HepG2 (cell line): ENCODE results near the gene FNDC4. TPM values are rescaled to one million over a fixed set of nuclear protein-coding genes. Genes with fewer than 3 reads are reported as not detected.

Source experiments
- ATAC-seq: fragments of 200-7000 bp; cut with Tn5 transposase; 3 replicates; pipeline ENCODE4 v1.9.1; 2020; ENCODE audit warnings: mild to moderate bottlenecking, moderate library complexity
- Bru-seq: library from RNA; stranded (reverse); fragments of 400-500 nt; gene quantifications from one replicate; lab custom pipeline; 2021; lab: Mats Ljungman, UMichigan
- BruChase-seq, 2 experiments: library from RNA; stranded (reverse); fragments of 400-500 nt; gene quantifications; one replicate each; lab custom pipeline; 2021; lab: Mats Ljungman, UMichigan
- BruUV-seq: library from RNA; stranded (reverse); fragments of 400-500 nt; replicated peaks from 2 replicates; lab custom pipeline; 2021; lab: Mats Ljungman, UMichigan
- CTCF ChIA-PET: fragments of 300-600 bp; formaldehyde crosslinking; extraction: SDS; loops from one replicate; lab custom pipeline; 2021; ENCODE audit warnings: low total read pairs, inconsistent platforms, low intra/inter-chr PET ratio; lab: Yijun Ruan, JAX
- POLR2A ChIA-PET: fragments of 350-600 bp; sonication (Branson Sonifier 250); formaldehyde crosslinking; loops from one replicate; lab custom pipeline; 2020; ENCODE audit warnings: antibody characterized with exemption, inconsistent platforms; lab: Yijun Ruan, JAX
- DNase-seq: peaks from one replicate; pipeline ENCODE4 v3.0.0-alpha.2; 2015; ENCODE audit warnings: low spot score
- FAIRE-seq: peaks from 3 replicates; lab custom pipeline; 2011; peaks lifted over from hg19 to GRCh38; lab: Jason Lieb, UNC
- H2AFZ ChIP-seq: one replicate; pipeline ENCODE4 v1.6.1; 2011; ENCODE audit warnings: low read length, inconsistent platforms
- H3K27ac ChIP-seq: fragments of 300-600 bp; 3 replicates; pipeline ENCODE4 v1.8.0; 2011; ENCODE audit warnings: mixed run types, mild to moderate bottlenecking, mixed read lengths, low read length, inconsistent platforms; ENCODE audit not compliant: insufficient read depth; ENCODE audit errors: extremely low read length
- H3K27me3 ChIP-seq, 2 experiments: fragments of 200-600 bp in 1 of 2; 2 replicates in 1 of 2; 3 replicates in 1 of 2; pipeline versions ENCODE4 v1.6.0 to v1.8.0; 2011; ENCODE audit warnings: low read length in 2 of 2, mild to moderate bottlenecking in 2 of 2, moderate library complexity in 2 of 2, inconsistent platforms in 1 of 2; ENCODE audit not compliant: insufficient read depth in 2 of 2, control insufficient read depth in 1 of 2
- H3K36me3 ChIP-seq, 2 experiments: fragments of 200-600 bp in 1 of 2; replicated peaks in 1 of 2; 2 replicates in 1 of 2; 3 replicates in 1 of 2; pipeline versions ENCODE4 v1.5.1 to v1.8.0; 2011; ENCODE audit warnings: low read length in 2 of 2, inconsistent platforms in 1 of 2; ENCODE audit not compliant: insufficient read depth in 2 of 2, control insufficient read depth in 1 of 2
- H3K4me1 ChIP-seq: 2 replicates; pipeline ENCODE4 v1.5.1; 2012; ENCODE audit warnings: low read length, inconsistent platforms; ENCODE audit not compliant: insufficient read depth
- H3K4me2 ChIP-seq: 2 replicates; pipeline ENCODE4 v1.6.0; 2011; ENCODE audit warnings: low read depth, low read length, inconsistent platforms
- H3K4me3 ChIP-seq, 3 experiments: fragments of 200-600 bp in 1 of 3; sonication (generic), shearing (Covaris generic) in 1 of 3; replicated peaks in 1 of 3; 2 replicates each; pipeline ENCODE4 v1.5.1; 2011 to 2016; ENCODE audit warnings: low read length in 3 of 3, inconsistent platforms in 2 of 3, low read depth in 2 of 3, mild to moderate bottlenecking in 2 of 3, control low read depth in 1 of 3, mixed read lengths in 1 of 3; ENCODE audit not compliant: insufficient read depth in 1 of 3
- H3K79me2 ChIP-seq: one replicate; pipeline ENCODE4 v1.6.1; 2011; ENCODE audit warnings: low read length, inconsistent platforms; ENCODE audit not compliant: insufficient read depth
- H3K9ac ChIP-seq: 2 replicates; pipeline ENCODE4 v1.6.0; 2011; ENCODE audit warnings: mild to moderate bottlenecking, low read depth, low read length, inconsistent platforms; ENCODE audit not compliant: insufficient read depth
- H3K9me3 ChIP-seq: 2 replicates; pipeline ENCODE4 v1.5.1; 2012; ENCODE audit warnings: mild to moderate bottlenecking, low read length
- H4K20me1 ChIP-seq: 2 replicates; pipeline ENCODE4 v1.6.0; 2011; ENCODE audit warnings: inconsistent platforms, mild to moderate bottlenecking, low read length, moderate library complexity; ENCODE audit not compliant: insufficient read depth
- ZNF205 ChIP-seq: IDR thresholded peaks from 2 replicates; pipeline ENCODE4 v1.6.1; 2018; ENCODE audit warnings: missing biosample characterization, missing genetic modification reagents
- ZNF468 ChIP-seq: sonication (generic); formaldehyde crosslinking; IDR thresholded peaks from 2 replicates; pipeline ENCODE4 v1.8.0; 2022; ENCODE audit warnings: mild to moderate bottlenecking, moderate library complexity, missing genetic modification reagents
- WGBS: methylation state at CpG from one replicate; pipeline ENCODE4 v1.1.6; 2017; ENCODE audit warnings: low lambda C conversion rate; 5-methylcytosine and 5-hydroxymethylcytosine counted together
- in situ Hi-C: cut with HindIII; loops from 2 replicates; pipeline ENCODE4 v1.10.0; 2017; ENCODE audit warnings: low pct_unique_long_range_greater_than_20kb; ENCODE audit not compliant: extremely low pct_ligation_motif_present
- intact Hi-C: fragments of 100-400 bp; cut with micrococcal nuclease; formaldehyde crosslinking; loops from one replicate; pipeline ENCODE4 v1.10.0; 2022; ENCODE audit not compliant: unreplicated experiment
- long read RNA-seq, 2 experiments: library from RNA in 1 of 2; library from polyadenylated mRNA in 1 of 2; stranded (forward) in 1 of 2; unstranded in 1 of 2; transcript quantifications; one replicate each; pipeline ENCODE4 v2.0.0, GENCODE V29; 2019 to 2022
- polyA minus RNA-seq, 3 experiments: library from RNA; depleted of rRNA, polyadenylated mRNA; stranded (reverse); fragments of >200 nt; gene quantifications; 2 replicates each; pipeline ENCODE4 v1.2.3, GENCODE V29; 2011; ENCODE audit warnings: low replicate concordance in 1 of 3
- polyA plus RNA-seq, 8 experiments: library from polyadenylated mRNA; depleted of rRNA in 3 of 8; stranded (reverse) in 7 of 8; unstranded in 1 of 8; fragments of >200 nt; fragmentation: Illumina TruSeq in 4 of 8; extraction: Trizol in 4 of 8; gene quantifications; 2 replicates each; pipeline versions ENCODE4 v1.2.1 to v1.2.3, GENCODE V29; 2011 to 2016; ENCODE audit warnings: low read depth in 4 of 8, missing spikeins in 1 of 8, mixed read lengths in 1 of 8; ENCODE audit not compliant: insufficient read depth in 1 of 8
- total RNA-seq, 5 experiments: library from RNA; depleted of rRNA; stranded (reverse); fragments of >200 nt; fragmentation: Illumina TruSeq; extraction: Trizol; gene quantifications; 2 replicates each; pipeline ENCODE4 v1.2.3, GENCODE V29; 2016; ENCODE audit warnings: low read depth in 1 of 5
- TF ChIP-seq, protein P1 (sequence below): sonication (generic); formaldehyde crosslinking; IDR thresholded peaks from 2 replicates; pipeline ENCODE4 v1.4.0; 2020; ENCODE audit warnings: mild to moderate bottlenecking, missing genetic modification reagents
- TF ChIP-seq, protein P2 (sequence below): sonication (generic); formaldehyde crosslinking; IDR thresholded peaks from 2 replicates; pipeline ENCODE4 v1.4.0; 2020; ENCODE audit warnings: missing genetic modification reagents
- TF ChIP-seq, protein P3 (sequence below): sonication (generic); formaldehyde crosslinking; IDR thresholded peaks from 2 replicates; pipeline ENCODE4 v1.5.0; 2020; ENCODE audit warnings: missing genetic modification reagents, mild to moderate bottlenecking, borderline replicate concordance

The FNDC4 gene, protein sequence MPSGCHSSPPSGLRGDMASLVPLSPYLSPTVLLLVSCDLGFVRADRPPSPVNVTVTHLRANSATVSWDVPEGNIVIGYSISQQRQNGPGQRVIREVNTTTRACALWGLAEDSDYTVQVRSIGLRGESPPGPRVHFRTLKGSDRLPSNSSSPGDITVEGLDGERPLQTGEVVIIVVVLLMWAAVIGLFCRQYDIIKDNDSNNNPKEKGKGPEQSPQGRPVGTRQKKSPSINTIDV
- total RNA-seq (2016; rRNA removed; fragmentation: Illumina TruSeq; extraction: Trizol) (7.4 and 9.0 TPM in 2 replicates), polyA plus RNA-seq (2011; rRNA removed) (17.4 and 26.3 TPM in 2 replicates), polyA minus RNA-seq (2011; rRNA and poly(A)+ RNA removed; ENCODE audit: low replicate concordance) (27.7 TPM in 1 of 2 replicates, not detected in the other), Bru-seq, nascent RNA (percentile 54 among the genes with signal in this experiment), BruChase-seq, experiment 1, labeled RNA remaining after a 6-hour chase (percentile 61 among the genes with signal in this experiment), BruChase-seq, experiment 2, labeled RNA remaining after a 2-hour chase (percentile 52 among the genes with signal in this experiment)
- total RNA-seq (2016; cell fraction: cytosol; rRNA removed; fragmentation: Illumina TruSeq; extraction: Trizol; ENCODE audit: low read depth): 18.3 and 18.6 TPM in 2 replicates
- total RNA-seq (2016; cell fraction: insoluble cytoplasmic fraction; rRNA removed; fragmentation: Illumina TruSeq; extraction: Trizol): 6.4 and 9.4 TPM in 2 replicates
- total RNA-seq (2016; cell fraction: membrane; rRNA removed; fragmentation: Illumina TruSeq; extraction: Trizol): 24.1 and 26.9 TPM in 2 replicates
- 4.9 and 6.0 TPM in 2 replicates for total RNA-seq (2016; cell fraction: nucleus; rRNA removed; fragmentation: Illumina TruSeq; extraction: Trizol)
- 18.5 and 21.7 TPM in 2 replicates for polyA plus RNA-seq (2011; cell fraction: cytosol; rRNA removed)
- polyA plus RNA-seq (2011; cell fraction: nucleus; rRNA removed): 25.5 and 37.4 TPM in 2 replicates
- polyA plus RNA-seq (2012): 11.2 and 21.4 TPM in 2 replicates
- polyA plus RNA-seq (2016; cell fraction: cytosol; fragmentation: Illumina TruSeq; extraction: Trizol; ENCODE audit: low read depth): 25.4 and 28.1 TPM in 2 replicates
- polyA plus RNA-seq (2016; cell fraction: insoluble cytoplasmic fraction; fragmentation: Illumina TruSeq; extraction: Trizol; ENCODE audit: low read depth): 8.3 and 8.5 TPM in 2 replicates
- 27.4 and 30.5 TPM in 2 replicates for polyA plus RNA-seq (2016; cell fraction: membrane; fragmentation: Illumina TruSeq; extraction: Trizol; ENCODE audit: low read depth)
- 11.5 and 13.8 TPM in 2 replicates for polyA plus RNA-seq (2016; cell fraction: nucleus; fragmentation: Illumina TruSeq; extraction: Trizol; ENCODE audit: insufficient read depth, low read depth)
- polyA minus RNA-seq (2011; cell fraction: cytosol; rRNA and poly(A)+ RNA removed): 6.4 and 7.1 TPM in 2 replicates
- polyA minus RNA-seq (2011; cell fraction: nucleus; rRNA and poly(A)+ RNA removed): 4.5 and 10.4 TPM in 2 replicates
- long read RNA-seq, experiment 1, transcript FNDC4-201 (7 exons, 1,657 nt): major isoform, 7 of 16 reads
- long read RNA-seq, experiment 1, partial matches to known transcripts: 5 of 16 reads
- long read RNA-seq, experiment 1, other reads (novel, unspliced or antisense): 4 of 16 reads
- long read RNA-seq, experiment 2, transcript FNDC4-201 (7 exons, 1,657 nt): major isoform, 49 of 93 reads
- long read RNA-seq, experiment 2, partial matches to known transcripts: 17 of 93 reads
- long read RNA-seq, experiment 2, other reads (novel, unspliced or antisense): 27 of 93 reads

DNA sequence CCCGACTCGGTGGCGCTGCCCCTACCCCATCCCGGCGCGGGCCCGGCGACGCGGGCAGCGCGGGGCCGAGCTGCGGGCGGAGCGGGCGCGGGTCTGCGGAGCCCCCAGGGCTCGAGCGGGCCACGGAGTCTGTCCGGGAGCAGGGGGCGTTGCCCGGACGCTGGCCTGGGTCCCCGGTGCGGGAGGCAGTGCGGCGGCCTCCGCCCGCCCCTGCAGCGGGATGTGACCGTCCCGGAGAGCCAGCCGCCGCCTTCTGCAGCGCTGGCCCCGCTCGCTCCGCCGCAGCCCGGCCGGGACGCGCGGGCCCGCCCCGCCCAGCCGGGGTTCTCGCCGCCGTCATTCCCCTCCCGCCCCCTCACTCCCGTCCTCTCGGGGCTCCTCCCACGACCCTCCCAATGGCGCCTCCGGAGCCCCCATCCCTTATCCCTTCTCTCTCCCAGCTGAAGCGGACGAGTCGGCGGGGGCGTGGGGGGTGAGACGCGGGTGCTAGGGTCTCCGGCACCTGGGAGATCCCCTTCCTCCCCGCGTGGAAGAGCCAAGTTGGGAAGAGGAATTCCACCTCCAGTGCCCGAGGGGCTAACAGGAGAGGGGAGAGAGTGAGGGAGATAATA lies at the start of gene FNDC4:
FNDC4 (minus strand) TSS at position 257 of the 611 bp plus-strand sequence. CDS start 521 bp downstream, outside the sequence.
- in situ Hi-C loops: no loop called here
- no peak for FAIRE-seq
- TF ChIP-seq, protein P1, sequence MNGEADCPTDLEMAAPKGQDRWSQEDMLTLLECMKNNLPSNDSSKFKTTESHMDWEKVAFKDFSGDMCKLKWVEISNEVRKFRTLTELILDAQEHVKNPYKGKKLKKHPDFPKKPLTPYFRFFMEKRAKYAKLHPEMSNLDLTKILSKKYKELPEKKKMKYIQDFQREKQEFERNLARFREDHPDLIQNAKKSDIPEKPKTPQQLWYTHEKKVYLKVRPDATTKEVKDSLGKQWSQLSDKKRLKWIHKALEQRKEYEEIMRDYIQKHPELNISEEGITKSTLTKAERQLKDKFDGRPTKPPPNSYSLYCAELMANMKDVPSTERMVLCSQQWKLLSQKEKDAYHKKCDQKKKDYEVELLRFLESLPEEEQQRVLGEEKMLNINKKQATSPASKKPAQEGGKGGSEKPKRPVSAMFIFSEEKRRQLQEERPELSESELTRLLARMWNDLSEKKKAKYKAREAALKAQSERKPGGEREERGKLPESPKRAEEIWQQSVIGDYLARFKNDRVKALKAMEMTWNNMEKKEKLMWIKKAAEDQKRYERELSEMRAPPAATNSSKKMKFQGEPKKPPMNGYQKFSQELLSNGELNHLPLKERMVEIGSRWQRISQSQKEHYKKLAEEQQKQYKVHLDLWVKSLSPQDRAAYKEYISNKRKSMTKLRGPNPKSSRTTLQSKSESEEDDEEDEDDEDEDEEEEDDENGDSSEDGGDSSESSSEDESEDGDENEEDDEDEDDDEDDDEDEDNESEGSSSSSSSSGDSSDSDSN: peak; percentile 59; the same call in 1 of the 2 replicates
- TF ChIP-seq, protein P2, sequence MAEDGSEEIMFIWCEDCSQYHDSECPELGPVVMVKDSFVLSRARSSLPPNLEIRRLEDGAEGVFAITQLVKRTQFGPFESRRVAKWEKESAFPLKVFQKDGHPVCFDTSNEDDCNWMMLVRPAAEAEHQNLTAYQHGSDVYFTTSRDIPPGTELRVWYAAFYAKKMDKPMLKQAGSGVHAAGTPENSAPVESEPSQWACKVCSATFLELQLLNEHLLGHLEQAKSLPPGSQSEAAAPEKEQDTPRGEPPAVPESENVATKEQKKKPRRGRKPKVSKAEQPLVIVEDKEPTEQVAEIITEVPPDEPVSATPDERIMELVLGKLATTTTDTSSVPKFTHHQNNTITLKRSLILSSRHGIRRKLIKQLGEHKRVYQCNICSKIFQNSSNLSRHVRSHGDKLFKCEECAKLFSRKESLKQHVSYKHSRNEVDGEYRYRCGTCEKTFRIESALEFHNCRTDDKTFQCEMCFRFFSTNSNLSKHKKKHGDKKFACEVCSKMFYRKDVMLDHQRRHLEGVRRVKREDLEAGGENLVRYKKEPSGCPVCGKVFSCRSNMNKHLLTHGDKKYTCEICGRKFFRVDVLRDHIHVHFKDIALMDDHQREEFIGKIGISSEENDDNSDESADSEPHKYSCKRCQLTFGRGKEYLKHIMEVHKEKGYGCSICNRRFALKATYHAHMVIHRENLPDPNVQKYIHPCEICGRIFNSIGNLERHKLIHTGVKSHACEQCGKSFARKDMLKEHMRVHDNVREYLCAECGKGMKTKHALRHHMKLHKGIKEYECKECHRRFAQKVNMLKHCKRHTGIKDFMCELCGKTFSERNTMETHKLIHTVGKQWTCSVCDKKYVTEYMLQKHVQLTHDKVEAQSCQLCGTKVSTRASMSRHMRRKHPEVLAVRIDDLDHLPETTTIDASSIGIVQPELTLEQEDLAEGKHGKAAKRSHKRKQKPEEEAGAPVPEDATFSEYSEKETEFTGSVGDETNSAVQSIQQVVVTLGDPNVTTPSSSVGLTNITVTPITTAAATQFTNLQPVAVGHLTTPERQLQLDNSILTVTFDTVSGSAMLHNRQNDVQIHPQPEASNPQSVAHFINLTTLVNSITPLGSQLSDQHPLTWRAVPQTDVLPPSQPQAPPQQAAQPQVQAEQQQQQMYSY (CRISPR knock-in tag): no peak
- no peak for TF ChIP-seq ZNF205 (CRISPR knock-in tag)
- TF ChIP-seq ZNF468 (CRISPR knock-in tag): 0 out of 2 replicates have a peak, but pooled peaks have one; percentile 32
- TF ChIP-seq, protein P3, sequence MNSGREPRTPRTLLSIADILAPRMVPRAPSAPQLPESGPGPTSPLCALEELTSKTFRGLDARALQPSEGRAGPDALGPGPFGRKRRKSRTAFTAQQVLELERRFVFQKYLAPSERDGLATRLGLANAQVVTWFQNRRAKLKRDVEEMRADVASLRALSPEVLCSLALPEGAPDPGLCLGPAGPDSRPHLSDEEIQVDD: no peak

More for the DNA sequence above, at the start of gene FNDC4:
- POLR2A ChIA-PET: interaction anchor here (1.2 to 2.0 kb wide), 6 partner anchors 74 to 169 kb away, joined by 3 to 9 read pairs (median 5); partner anchors contain the start of genes PPM1G, SLC4A1AP, SUPT7L and ZNF512
- H3K4me1 ChIP-seq: peaks cover 64% of the 10 kb centered on the region
- ATAC-seq (peak; percentile 26), DNase-seq (no peak)
- peak within 1 kb of the TSS; percentile 95 for H3K4me2 ChIP-seq
- 2% methylated on average over 16 of the region's 70 CpGs for WGBS
- H3K27ac ChIP-seq: peak within 1 kb of the TSS; percentile 86
- peak within 1 kb of the TSS; percentile 74 for H3K9ac ChIP-seq
- CTCF ChIA-PET: no interaction called here
- no peaks in the 10 kb centered on the region for H3K9me3 ChIP-seq
- H3K27me3 ChIP-seq: no peaks in the 10 kb centered on the region
- H3K4me3 ChIP-seq: peak within 1 kb of the TSS; percentile 81 to 85 (median 83)
- H3K36me3 ChIP-seq: no peaks in the 10 kb centered on the region
- BruUV-seq: no TSS peak
- H3K79me2 ChIP-seq: no peaks in the 10 kb centered on the region
- intact Hi-C loops: loop anchor here (5.0 kb wide), 1 partner anchor 87 kb away; the partner anchor contains the start of gene ZNF512
- peak within 1 kb of the TSS; percentile 0 for H2AFZ ChIP-seq
- H4K20me1 ChIP-seq: no peaks in the 10 kb centered on the region
